GM18519 (cell line): ENCODE data around the gene ARHGAP26.
"Not testable (repeated sequence)": the region's sequence is repeated elsewhere in the genome, so short reads cannot be mapped to it uniquely, and the experiment has no call there.

Experiments used
- ATAC-seq: cut with Tn5 transposase; IDR thresholded peaks from one replicate; pipeline ENCODE4 v1.9.1; 2021; ENCODE audit warnings: mild to moderate bottlenecking, moderate library complexity; ENCODE audit not compliant: unreplicated experiment, low FRiP score

The ARHGAP26 gene

GRCh38 chr5:142920849-142921612 lies 150.9 kb downstream of the ARHGAP26 start:
- ATAC-seq, result no peak

GRCh38 chr5:142922223-142922952 lies 152.2 kb downstream of the ARHGAP26 start:
- no peak for ATAC-seq

- ATAC-seq, result no peak
Measured at GRCh38 chr5:142924135-142924883, 154.1 kb downstream of the ARHGAP26 start.

- no peak for ATAC-seq
Measured at GRCh38 chr5:142925795-142926194, 155.6 kb downstream of the ARHGAP26 start.

GRCh38 chr5:142926549-142926948 lies 156.4 kb downstream of the ARHGAP26 start:
- no peak for ATAC-seq

GRCh38 chr5:142928999-142929398 lies 158.8 kb downstream of the ARHGAP26 start:
- ATAC-seq, result not testable (repeated sequence)

GRCh38 chr5:142929587-142929986 lies 159.4 kb downstream of the ARHGAP26 start:
- ATAC-seq, result no peak

GRCh38 chr5:142930395-142931110 lies 160.4 kb downstream of the ARHGAP26 start:
- ATAC-seq, result no peak

- ATAC-seq, result no peak
Measured at GRCh38 chr5:142931896-142932686, 161.9 kb downstream of the ARHGAP26 start.

- no peak for ATAC-seq
Measured at GRCh38 chr5:142934051-142934762, 164.0 kb downstream of the ARHGAP26 start.

GRCh38 chr5:142935014-142935413 lies 164.8 kb downstream of the ARHGAP26 start:
- ATAC-seq, result no peak

GRCh38 chr5:142937374-142937773 lies 167.2 kb downstream of the ARHGAP26 start:
- no peak for ATAC-seq

GRCh38 chr5:142938266-142938880 lies 168.2 kb downstream of the ARHGAP26 start:
- ATAC-seq, result no peak

GRCh38 chr5:142939006-142939405 lies 168.8 kb downstream of the ARHGAP26 start:
- no peak for ATAC-seq

- ATAC-seq, result no peak
Measured at GRCh38 chr5:142939884-142940283, 169.7 kb downstream of the ARHGAP26 start.

- ATAC-seq, result no peak
Measured at GRCh38 chr5:142941245-142941644, 171.1 kb downstream of the ARHGAP26 start.

- no peak for ATAC-seq
Measured at GRCh38 chr5:142942901-142943300, 172.7 kb downstream of the ARHGAP26 start.

GRCh38 chr5:142944140-142944539 lies 174.0 kb downstream of the ARHGAP26 start:
- ATAC-seq, result no peak

- no peak for ATAC-seq
Measured at GRCh38 chr5:142945321-142945720, 175.1 kb downstream of the ARHGAP26 start.
